ENCODE results near the gene USE1.

- TF ChIP-seq POLR2AphosphoS5 (IDR thresholded peaks at IDR 0.05) (no peak), CTCF (IDR thresholded peaks at IDR 0.05) (no peak), EP300 (IDR thresholded peaks at IDR 0.05) (no peak)
Measured at GRCh38 chr19:17170538-17171297, 44.4 kb upstream of the USE1 start.

Data from sigmoid colon (tissue), 4 donors.